ENCODE results near the gene FADS6.

- TF ChIP-seq CTCF (IDR thresholded peaks at IDR 0.05) (no peak), POLR2A (IDR thresholded peaks at IDR 0.05) (no peak)
Measured at GRCh38 chr17:74853048-74853397, 40.4 kb downstream of the FADS6 start.

All from prostate gland (tissue), 2 donors.